Panc1 (cell line): ENCODE results near the gene CDHR2. TPM values are rescaled to one million over a fixed set of nuclear protein-coding genes. Genes with fewer than 3 reads are reported as not detected.
"Not testable (repeated sequence)": the region's sequence is repeated elsewhere in the genome, so short reads cannot be mapped to it uniquely, and the experiment has no call there.

Experiments
- ATAC-seq: fragments of 200-7000 bp; cut with Tn5 transposase; 2 replicates; pipeline ENCODE4 v1.9.1; 2020; ENCODE audit warnings: mild to moderate bottlenecking, moderate library complexity
- BruUV-seq: library from RNA; stranded (reverse); fragments of 400-500 nt; replicated peaks from 2 replicates; lab custom pipeline; 2021; lab: Mats Ljungman, UMichigan
- CTCF ChIA-PET: fragments of 300-600 bp; sonication (Branson Sonifier 250); formaldehyde crosslinking; loops from one replicate; lab custom pipeline; 2022; ENCODE audit warnings: antibody characterized with exemption; lab: Charles Lee
- POLR2A ChIA-PET: fragments of 300-600 bp; sonication (Branson Sonifier 250); formaldehyde crosslinking; loops from one replicate; lab custom pipeline; 2022; ENCODE audit warnings: antibody characterized with exemption; lab: Charles Lee
- DNase-seq: peaks from one replicate; pipeline ENCODE4 v3.0.0-alpha.2; 2010; ENCODE audit warnings: low read depth, low spot score
- H3K27ac ChIP-seq: 2 replicates; pipeline ENCODE4 v1.5.1; 2011; ENCODE audit warnings: mild to moderate bottlenecking, low read length, inconsistent platforms
- H3K27me3 ChIP-seq: fragments of 200-500 bp; sonication (Bioruptor generic); 2 replicates; pipeline ENCODE4 v1.6.0; 2014; ENCODE audit warnings: low read length, inconsistent platforms; ENCODE audit not compliant: control insufficient read depth, insufficient read depth
- H3K36me3 ChIP-seq: fragments of 200-500 bp; sonication (Bioruptor generic); 2 replicates; pipeline ENCODE4 v1.5.1; 2014; ENCODE audit warnings: inconsistent platforms, mild to moderate bottlenecking, low read length, moderate library complexity; ENCODE audit not compliant: control insufficient read depth, insufficient read depth
- H3K4me1 ChIP-seq: 2 replicates; pipeline ENCODE4 v1.5.1; 2011; ENCODE audit warnings: inconsistent platforms, mild to moderate bottlenecking, low read length, moderate library complexity; ENCODE audit not compliant: control insufficient read depth, insufficient read depth
- H3K4me3 ChIP-seq, 2 experiments: 2 replicates each; pipeline ENCODE4 v1.5.1; 2011 to 2012; ENCODE audit warnings: low read depth in 2 of 2, low read length in 2 of 2, mild to moderate bottlenecking in 2 of 2, inconsistent platforms in 1 of 2, moderate library complexity in 1 of 2
- H3K9me3 ChIP-seq: fragments of 200-500 bp; sonication (Bioruptor generic); 2 replicates; pipeline ENCODE4 v1.5.1; 2014; ENCODE audit warnings: low read depth, mild to moderate bottlenecking, inconsistent platforms, low read length, moderate library complexity; ENCODE audit not compliant: control insufficient read depth, insufficient read depth
- POLR2AphosphoS5 ChIP-seq: IDR thresholded peaks from 2 replicates; pipeline ENCODE4 v1.6.1; 2012; ENCODE audit warnings: mild to moderate bottlenecking, low read depth, low read length, moderate library complexity
- SIN3A ChIP-seq: IDR thresholded peaks from 2 replicates; pipeline ENCODE4 v1.6.1; 2012; ENCODE audit warnings: low read depth, mild to moderate bottlenecking, low read length, moderate library complexity, borderline replicate concordance; ENCODE audit not compliant: insufficient read depth
- TCF7L2 ChIP-seq: IDR thresholded peaks from 2 replicates; pipeline ENCODE4 v1.6.1; 2011; ENCODE audit warnings: mild to moderate bottlenecking, low read depth, low read length, inconsistent platforms
- in situ Hi-C: cut with HindIII; loops from 2 replicates; pipeline ENCODE4 v1.10.0; 2016; ENCODE audit warnings: low sequenced_read_pairs, low pct_unique_long_range_greater_than_20kb
- intact Hi-C: fragments of 100-400 bp; cut with micrococcal nuclease; formaldehyde crosslinking; loops from one replicate; pipeline ENCODE4 v1.10.0; 2022; ENCODE audit not compliant: unreplicated experiment
- total RNA-seq: library from RNA; stranded (reverse); gene quantifications from one replicate; pipeline ENCODE4 v1.2.1, GENCODE V29; 2021; ENCODE audit not compliant: unreplicated experiment
- TF ChIP-seq, protein P1 (sequence below), 2 experiments: IDR thresholded peaks; 2 replicates each; pipeline ENCODE4 v1.6.1; 2011 to 2012; ENCODE audit warnings: low read depth in 2 of 2, control low read depth in 1 of 2, low read length in 1 of 2, mild to moderate bottlenecking in 1 of 2, moderate library complexity in 1 of 2; ENCODE audit not compliant: insufficient read depth in 1 of 2
- TF ChIP-seq, protein P2 (sequence below): fragments of 450-650 bp; IDR thresholded peaks from 2 replicates; pipeline ENCODE4 v1.5.1; 2017; ENCODE audit warnings: mild to moderate bottlenecking

CDHR2 gene
- total RNA-seq, 1 experiment from 2014 or later = 0.72 TPM

DNA sequence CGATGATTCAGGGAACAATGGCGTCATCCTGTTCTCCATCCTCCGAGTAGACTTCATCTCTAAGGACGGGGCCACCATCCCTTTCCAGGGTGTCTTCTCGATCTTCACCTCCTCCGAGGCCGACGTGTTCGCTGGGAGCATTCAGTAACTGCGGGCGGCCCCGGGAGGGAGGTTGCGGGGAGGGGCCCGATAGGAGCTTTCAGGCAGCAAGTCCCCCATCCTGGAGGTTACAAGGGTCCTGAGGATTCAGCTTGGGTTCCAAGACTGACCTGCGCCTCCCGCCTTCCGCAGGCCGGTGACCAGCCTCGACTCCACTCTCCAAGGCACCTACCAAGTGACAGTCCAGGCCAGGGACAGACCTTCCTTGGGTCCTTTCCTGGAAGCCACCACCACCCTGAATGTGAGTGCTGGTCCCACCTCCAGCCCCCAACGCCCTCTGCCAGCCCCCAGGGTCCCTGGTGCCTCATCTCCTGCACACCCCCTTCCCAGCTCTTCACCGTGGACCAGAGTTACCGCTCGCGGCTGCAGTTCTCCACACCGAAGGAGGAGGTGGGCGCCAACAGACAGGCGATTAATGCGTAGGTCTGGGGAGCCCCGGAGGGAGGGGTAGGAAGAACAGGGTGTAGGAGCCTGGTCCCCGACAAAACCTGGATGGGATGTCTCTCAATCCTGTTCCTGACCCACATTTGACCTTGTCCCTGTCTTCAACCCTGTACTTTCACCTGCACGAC, 40.1 kb downstream of the CDHR2 start:
- TF ChIP-seq, protein P1, sequence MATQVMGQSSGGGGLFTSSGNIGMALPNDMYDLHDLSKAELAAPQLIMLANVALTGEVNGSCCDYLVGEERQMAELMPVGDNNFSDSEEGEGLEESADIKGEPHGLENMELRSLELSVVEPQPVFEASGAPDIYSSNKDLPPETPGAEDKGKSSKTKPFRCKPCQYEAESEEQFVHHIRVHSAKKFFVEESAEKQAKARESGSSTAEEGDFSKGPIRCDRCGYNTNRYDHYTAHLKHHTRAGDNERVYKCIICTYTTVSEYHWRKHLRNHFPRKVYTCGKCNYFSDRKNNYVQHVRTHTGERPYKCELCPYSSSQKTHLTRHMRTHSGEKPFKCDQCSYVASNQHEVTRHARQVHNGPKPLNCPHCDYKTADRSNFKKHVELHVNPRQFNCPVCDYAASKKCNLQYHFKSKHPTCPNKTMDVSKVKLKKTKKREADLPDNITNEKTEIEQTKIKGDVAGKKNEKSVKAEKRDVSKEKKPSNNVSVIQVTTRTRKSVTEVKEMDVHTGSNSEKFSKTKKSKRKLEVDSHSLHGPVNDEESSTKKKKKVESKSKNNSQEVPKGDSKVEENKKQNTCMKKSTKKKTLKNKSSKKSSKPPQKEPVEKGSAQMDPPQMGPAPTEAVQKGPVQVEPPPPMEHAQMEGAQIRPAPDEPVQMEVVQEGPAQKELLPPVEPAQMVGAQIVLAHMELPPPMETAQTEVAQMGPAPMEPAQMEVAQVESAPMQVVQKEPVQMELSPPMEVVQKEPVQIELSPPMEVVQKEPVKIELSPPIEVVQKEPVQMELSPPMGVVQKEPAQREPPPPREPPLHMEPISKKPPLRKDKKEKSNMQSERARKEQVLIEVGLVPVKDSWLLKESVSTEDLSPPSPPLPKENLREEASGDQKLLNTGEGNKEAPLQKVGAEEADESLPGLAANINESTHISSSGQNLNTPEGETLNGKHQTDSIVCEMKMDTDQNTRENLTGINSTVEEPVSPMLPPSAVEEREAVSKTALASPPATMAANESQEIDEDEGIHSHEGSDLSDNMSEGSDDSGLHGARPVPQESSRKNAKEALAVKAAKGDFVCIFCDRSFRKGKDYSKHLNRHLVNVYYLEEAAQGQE (IDR thresholded peaks at IDR 0.05; ENCODE audit: insufficient read depth in 1 of 2, low read depth in 2 of 2, low read length in 1 of 2) = no peak
- no peak for TF ChIP-seq TCF7L2
- no peak for TF ChIP-seq POLR2AphosphoS5
- TF ChIP-seq SIN3A = no peak
- TF ChIP-seq, protein P2, sequence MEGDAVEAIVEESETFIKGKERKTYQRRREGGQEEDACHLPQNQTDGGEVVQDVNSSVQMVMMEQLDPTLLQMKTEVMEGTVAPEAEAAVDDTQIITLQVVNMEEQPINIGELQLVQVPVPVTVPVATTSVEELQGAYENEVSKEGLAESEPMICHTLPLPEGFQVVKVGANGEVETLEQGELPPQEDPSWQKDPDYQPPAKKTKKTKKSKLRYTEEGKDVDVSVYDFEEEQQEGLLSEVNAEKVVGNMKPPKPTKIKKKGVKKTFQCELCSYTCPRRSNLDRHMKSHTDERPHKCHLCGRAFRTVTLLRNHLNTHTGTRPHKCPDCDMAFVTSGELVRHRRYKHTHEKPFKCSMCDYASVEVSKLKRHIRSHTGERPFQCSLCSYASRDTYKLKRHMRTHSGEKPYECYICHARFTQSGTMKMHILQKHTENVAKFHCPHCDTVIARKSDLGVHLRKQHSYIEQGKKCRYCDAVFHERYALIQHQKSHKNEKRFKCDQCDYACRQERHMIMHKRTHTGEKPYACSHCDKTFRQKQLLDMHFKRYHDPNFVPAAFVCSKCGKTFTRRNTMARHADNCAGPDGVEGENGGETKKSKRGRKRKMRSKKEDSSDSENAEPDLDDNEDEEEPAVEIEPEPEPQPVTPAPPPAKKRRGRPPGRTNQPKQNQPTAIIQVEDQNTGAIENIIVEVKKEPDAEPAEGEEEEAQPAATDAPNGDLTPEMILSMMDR = no peak
- ChIA-PET CTCF (no interaction called here), POLR2A (no interaction called here)
- in situ Hi-C loops = no loop called here
- H3K4me3 ChIP-seq = no peak overlapping the region
- DNase-seq (no peak), ATAC-seq (no peak; the same call in 1 of the 2 replicates)
- H3K36me3 ChIP-seq = no peaks in the 10 kb centered on the region
- no peaks in the 10 kb centered on the region for H3K9me3 ChIP-seq
- no TSS peak for BruUV-seq
- intact Hi-C loops = no loop called here
- no peak overlapping the region for H3K27ac ChIP-seq
- H3K4me1 ChIP-seq = no peaks in the 10 kb centered on the region
- H3K27me3 ChIP-seq = no peaks in the 10 kb centered on the region

DNA sequence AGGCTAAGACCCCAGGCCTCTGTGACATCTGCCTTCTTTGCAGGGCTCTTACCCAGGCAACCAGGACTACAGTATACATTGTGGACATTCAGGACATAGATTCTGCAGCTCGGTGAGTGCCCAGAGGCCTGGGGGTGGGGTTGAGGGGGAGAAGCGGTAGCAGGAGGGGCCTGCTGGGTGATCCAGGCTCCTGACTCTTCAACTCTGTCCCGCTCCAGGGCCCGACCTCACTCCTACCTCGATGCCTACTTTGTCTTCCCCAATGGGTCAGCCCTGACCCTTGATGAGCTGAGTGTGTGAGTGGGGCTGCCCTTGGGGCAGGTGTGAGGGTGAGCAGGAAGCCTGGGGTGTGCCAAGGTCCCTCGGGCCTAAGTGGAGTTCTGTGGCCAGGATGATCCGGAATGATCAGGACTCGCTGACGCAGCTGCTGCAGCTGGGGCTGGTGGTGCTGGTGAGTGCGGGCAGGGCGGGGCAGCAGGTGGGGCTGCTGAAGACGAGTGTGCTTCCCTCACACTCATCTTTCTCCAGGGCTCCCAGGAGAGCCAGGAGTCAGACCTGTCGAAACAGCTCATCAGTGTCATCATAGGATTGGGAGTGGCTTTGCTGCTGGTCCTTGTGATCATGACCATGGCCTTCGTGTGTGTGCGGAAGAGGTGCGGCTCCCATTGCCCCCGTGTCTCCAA, 41.0 kb downstream of the CDHR2 start:
- Histone ChIP-seq H3K36me3 (no peaks in the 10 kb centered on the region), H3K4me1 (no peaks in the 10 kb centered on the region), H3K27me3 (no peaks in the 10 kb centered on the region), H3K9me3 (no peaks in the 10 kb centered on the region), H3K27ac (no peak overlapping the region), H3K4me3 (no peak overlapping the region)
- DNase-seq = no peak
- in situ Hi-C loops (no loop called here), intact Hi-C loops (no loop called here)
- CTCF ChIA-PET = interaction anchor here (0.6 kb wide), 1 partner anchor 26 kb away, joined by 4 read pairs; no protein-coding TSS in a partner anchor
- TF ChIP-seq TCF7L2 (no peak), POLR2AphosphoS5 (no peak), SIN3A (no peak)
- TF ChIP-seq, protein P1 (IDR thresholded peaks at IDR 0.05; ENCODE audit: insufficient read depth in 1 of 2, low read depth in 2 of 2, low read length in 1 of 2) = no peak
- TF ChIP-seq, protein P2 = no peak
- POLR2A ChIA-PET = no interaction called here
- ATAC-seq = no peak
- no TSS peak for BruUV-seq

DNA sequence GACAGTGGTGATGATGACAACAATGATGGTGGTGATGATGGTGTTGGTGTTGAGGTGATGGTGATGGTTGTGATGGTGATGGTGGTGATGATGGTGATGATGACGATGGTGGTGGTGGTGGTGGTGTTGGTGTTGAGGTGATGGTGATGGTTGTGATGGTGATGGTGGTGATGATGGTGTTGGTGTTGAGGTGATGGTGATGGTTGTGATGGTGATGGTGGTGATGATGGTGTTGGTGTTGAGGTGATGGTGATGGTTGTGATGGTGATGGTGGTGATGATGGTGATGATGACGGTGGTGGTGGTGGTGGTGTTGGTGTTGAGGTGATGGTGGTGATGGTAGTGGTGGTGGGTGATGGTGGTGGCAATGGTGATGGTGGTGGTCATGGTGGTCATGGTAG, 42.5 kb downstream of the CDHR2 start:
- H3K36me3 ChIP-seq, CTCF ChIA-PET, POLR2A ChIA-PET, DNase-seq, ATAC-seq, intact Hi-C loops, H3K9me3 ChIP-seq, H3K4me3 ChIP-seq, H3K27me3 ChIP-seq, BruUV-seq, H3K4me1 ChIP-seq, in situ Hi-C loops, H3K27ac ChIP-seq: not testable (repeated sequence)
